ENCODE results near the gene UBALD2.

DNA sequence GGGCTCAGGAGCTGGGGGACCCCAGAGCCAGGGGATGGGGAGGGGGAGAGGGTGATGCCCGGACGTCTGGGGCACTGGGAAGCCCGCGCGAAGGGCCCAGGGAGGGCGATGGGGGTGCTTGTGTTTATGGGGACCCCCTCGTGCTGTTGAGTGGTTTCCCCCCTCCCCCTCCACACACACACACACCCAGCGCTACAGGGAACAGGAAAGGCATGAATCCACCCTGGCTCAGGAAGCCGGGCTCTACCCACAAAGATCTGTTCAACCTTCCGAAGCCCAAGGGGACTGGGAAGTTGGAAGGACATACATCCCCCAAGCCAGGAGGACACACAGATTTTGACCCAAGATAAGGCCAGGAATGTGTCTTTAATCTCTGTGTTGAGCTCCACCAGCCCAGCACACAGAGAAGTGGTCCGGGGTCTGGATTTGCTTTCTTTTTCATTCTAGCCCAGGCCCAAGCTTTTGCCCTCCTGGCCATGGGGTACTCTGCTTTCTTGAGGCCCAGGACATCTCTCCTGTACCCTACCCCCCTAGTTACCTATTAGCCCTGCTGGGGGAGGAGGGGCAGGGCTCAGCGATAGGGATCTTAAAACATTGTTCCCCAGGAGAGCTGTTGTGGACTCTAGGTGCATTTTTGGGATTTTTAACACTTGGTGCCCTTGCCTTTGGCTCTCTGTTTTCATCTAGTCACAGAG lies 1.2 kb downstream of the UBALD2 start:
- TF ChIP-seq, protein P1, sequence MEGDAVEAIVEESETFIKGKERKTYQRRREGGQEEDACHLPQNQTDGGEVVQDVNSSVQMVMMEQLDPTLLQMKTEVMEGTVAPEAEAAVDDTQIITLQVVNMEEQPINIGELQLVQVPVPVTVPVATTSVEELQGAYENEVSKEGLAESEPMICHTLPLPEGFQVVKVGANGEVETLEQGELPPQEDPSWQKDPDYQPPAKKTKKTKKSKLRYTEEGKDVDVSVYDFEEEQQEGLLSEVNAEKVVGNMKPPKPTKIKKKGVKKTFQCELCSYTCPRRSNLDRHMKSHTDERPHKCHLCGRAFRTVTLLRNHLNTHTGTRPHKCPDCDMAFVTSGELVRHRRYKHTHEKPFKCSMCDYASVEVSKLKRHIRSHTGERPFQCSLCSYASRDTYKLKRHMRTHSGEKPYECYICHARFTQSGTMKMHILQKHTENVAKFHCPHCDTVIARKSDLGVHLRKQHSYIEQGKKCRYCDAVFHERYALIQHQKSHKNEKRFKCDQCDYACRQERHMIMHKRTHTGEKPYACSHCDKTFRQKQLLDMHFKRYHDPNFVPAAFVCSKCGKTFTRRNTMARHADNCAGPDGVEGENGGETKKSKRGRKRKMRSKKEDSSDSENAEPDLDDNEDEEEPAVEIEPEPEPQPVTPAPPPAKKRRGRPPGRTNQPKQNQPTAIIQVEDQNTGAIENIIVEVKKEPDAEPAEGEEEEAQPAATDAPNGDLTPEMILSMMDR (IDR thresholded peaks at IDR 0.05) = no peak
- no peak for TF ChIP-seq POLR2AphosphoS5 (IDR thresholded peaks at IDR 0.05)
- no peak for TF ChIP-seq POLR2A (IDR thresholded peaks at IDR 0.05; ENCODE audit: low read depth)
